ENCODE results near the gene MT1E. TPM values are rescaled to one million over a fixed set of nuclear protein-coding genes. Genes with fewer than 3 reads are reported as not detected.

Gene MT1E
- total and polyA plus RNA-seq, 2 of the 13 experiments (the other 11 are each of a cell fraction or from before 2014, with no cell fraction given): 110 to 1,072 TPM

DNA sequence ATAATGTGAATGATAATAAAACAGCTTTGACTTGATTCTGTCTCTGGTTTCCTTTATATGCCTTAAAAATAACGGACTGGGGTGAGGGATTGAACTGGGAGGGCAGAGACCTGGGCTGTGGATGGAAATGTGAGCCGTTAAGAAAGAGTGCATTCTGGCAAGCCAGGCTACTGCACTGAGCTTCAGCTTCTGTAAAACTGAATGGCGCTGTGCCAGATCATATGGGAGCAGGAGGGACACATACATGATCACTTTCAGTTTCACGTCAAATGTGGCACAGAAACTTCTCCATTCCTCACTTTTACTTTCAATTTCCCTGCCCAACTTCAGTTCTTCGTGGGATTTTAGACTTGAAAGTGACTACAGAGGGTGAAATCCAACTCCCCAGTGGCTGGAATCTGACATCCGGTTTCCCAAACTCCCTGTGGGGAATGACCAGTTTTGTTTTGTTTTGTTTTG lies 16.1 kb upstream of the MT1E start (continued):
- TF ChIP-seq, protein P1, sequence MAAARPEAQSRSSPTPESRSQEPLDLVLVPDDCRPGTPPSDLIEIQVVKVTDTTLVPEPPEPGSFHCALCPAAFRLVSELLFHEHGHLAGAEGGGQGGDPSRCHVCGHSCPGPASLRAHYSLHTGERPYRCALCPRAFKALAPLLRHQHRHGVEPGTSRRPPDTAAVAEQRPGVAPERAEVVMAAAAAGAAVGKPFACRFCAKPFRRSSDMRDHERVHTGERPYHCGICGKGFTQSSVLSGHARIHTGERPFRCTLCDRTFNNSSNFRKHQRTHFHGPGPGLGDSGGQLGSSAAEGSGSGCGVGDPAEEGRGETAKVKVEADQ (CRISPR knock-in tag; IDR thresholded peaks at IDR 0.05; ENCODE audit: borderline replicate concordance): no peak
- TF ChIP-seq MATR3 (CRISPR knock-in tag; IDR thresholded peaks at IDR 0.05) (no peak), DPF2 (CRISPR knock-in tag; IDR thresholded peaks at IDR 0.05; ENCODE audit: borderline replicate concordance, low read depth) (no peak), AHR (CRISPR knock-in tag; IDR thresholded peaks at IDR 0.05) (no peak), CHCHD3 (CRISPR knock-in tag; IDR thresholded peaks at IDR 0.05) (no peak), AKAP8 (CRISPR knock-in tag; IDR thresholded peaks at IDR 0.05) (no peak), ZNF775 (CRISPR knock-in tag; IDR thresholded peaks at IDR 0.05; ENCODE audit: borderline replicate concordance) (no peak), ZNF30 (CRISPR knock-in tag; IDR thresholded peaks at IDR 0.05) (no peak), ZNF672 (CRISPR knock-in tag; IDR thresholded peaks at IDR 0.05) (no peak), ZNF652 (CRISPR knock-in tag; IDR thresholded peaks at IDR 0.05; ENCODE audit: borderline replicate concordance, low read depth) (no peak), ERF (CRISPR knock-in tag; IDR thresholded peaks at IDR 0.05) (peak; percentile 57; the same call in 1 of the 2 replicates), NR2F6 (IDR thresholded peaks at IDR 0.05) (no peak), NR2F6 (CRISPR knock-in tag; IDR thresholded peaks at IDR 0.05) (no peak), ZNF256 (CRISPR knock-in tag; conservative IDR thresholded peaks at IDR 0.05) (no peak), NR2F1 (CRISPR knock-in tag; IDR thresholded peaks at IDR 0.05) (no peak), NCOA2 (CRISPR knock-in tag; IDR thresholded peaks at IDR 0.05) (no peak), ZNF383 (CRISPR knock-in tag; IDR thresholded peaks at IDR 0.05; ENCODE audit: borderline replicate concordance) (no peak), ZNF788 (CRISPR knock-in tag; IDR thresholded peaks at IDR 0.05; ENCODE audit: borderline replicate concordance) (no peak), MTF1 (CRISPR knock-in tag; IDR thresholded peaks at IDR 0.05) (no peak), KAT7 (CRISPR knock-in tag; IDR thresholded peaks at IDR 0.05; ENCODE audit: borderline replicate concordance) (no peak), KLF9 (CRISPR knock-in tag; IDR thresholded peaks at IDR 0.05; ENCODE audit: low read depth) (no peak), ZNF564 (CRISPR knock-in tag; IDR thresholded peaks at IDR 0.05) (no peak)
- TF ChIP-seq, protein P2, sequence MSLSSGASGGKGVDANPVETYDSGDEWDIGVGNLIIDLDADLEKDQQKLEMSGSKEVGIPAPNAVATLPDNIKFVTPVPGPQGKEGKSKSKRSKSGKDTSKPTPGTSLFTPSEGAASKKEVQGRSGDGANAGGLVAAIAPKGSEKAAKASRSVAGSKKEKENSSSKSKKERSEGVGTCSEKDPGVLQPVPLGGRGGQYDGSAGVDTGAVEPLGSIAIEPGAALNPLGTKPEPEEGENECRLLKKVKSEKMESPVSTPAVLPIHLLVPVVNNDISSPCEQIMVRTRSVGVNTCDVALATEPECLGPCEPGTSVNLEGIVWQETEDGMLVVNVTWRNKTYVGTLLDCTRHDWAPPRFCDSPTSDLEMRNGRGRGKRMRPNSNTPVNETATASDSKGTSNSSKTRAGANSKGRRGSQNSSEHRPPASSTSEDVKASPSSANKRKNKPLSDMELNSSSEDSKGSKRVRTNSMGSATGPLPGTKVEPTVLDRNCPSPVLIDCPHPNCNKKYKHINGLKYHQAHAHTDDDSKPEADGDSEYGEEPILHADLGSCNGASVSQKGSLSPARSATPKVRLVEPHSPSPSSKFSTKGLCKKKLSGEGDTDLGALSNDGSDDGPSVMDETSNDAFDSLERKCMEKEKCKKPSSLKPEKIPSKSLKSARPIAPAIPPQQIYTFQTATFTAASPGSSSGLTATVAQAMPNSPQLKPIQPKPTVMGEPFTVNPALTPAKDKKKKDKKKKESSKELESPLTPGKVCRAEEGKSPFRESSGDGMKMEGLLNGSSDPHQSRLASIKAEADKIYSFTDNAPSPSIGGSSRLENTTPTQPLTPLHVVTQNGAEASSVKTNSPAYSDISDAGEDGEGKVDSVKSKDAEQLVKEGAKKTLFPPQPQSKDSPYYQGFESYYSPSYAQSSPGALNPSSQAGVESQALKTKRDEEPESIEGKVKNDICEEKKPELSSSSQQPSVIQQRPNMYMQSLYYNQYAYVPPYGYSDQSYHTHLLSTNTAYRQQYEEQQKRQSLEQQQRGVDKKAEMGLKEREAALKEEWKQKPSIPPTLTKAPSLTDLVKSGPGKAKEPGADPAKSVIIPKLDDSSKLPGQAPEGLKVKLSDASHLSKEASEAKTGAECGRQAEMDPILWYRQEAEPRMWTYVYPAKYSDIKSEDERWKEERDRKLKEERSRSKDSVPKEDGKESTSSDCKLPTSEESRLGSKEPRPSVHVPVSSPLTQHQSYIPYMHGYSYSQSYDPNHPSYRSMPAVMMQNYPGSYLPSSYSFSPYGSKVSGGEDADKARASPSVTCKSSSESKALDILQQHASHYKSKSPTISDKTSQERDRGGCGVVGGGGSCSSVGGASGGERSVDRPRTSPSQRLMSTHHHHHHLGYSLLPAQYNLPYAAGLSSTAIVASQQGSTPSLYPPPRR (CRISPR knock-in tag; IDR thresholded peaks at IDR 0.05; ENCODE audit: borderline replicate concordance): no peak
- TF ChIP-seq, protein P3, sequence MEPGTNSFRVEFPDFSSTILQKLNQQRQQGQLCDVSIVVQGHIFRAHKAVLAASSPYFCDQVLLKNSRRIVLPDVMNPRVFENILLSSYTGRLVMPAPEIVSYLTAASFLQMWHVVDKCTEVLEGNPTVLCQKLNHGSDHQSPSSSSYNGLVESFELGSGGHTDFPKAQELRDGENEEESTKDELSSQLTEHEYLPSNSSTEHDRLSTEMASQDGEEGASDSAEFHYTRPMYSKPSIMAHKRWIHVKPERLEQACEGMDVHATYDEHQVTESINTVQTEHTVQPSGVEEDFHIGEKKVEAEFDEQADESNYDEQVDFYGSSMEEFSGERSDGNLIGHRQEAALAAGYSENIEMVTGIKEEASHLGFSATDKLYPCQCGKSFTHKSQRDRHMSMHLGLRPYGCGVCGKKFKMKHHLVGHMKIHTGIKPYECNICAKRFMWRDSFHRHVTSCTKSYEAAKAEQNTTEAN (CRISPR knock-in tag; conservative IDR thresholded peaks at IDR 0.05): no peak
- TF ChIP-seq, protein P4, sequence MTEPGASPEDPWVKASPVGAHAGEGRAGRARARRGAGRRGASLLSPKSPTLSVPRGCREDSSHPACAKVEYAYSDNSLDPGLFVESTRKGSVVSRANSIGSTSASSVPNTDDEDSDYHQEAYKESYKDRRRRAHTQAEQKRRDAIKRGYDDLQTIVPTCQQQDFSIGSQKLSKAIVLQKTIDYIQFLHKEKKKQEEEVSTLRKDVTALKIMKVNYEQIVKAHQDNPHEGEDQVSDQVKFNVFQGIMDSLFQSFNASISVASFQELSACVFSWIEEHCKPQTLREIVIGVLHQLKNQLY (CRISPR knock-in tag; IDR thresholded peaks at IDR 0.05): no peak

Measured in HepG2 (cell line).